Stimulated activated CD8-positive, alpha-beta memory T cell treated with anti-CD3 and anti-CD28 coated beads, Interleukin-15, amount 100 ng/mL, for 24 hours (primary cell): ENCODE measurements around the gene TMPRSS15.
"Not testable (repeated sequence)": the region's sequence is repeated elsewhere in the genome, so short reads cannot be mapped to it uniquely, and the experiment has no call there.

Source experiments
- DNase-seq: peaks from one replicate; pipeline ENCODE4 v3.0.0-alpha.2; 2020; ENCODE audit warnings: low read depth

TMPRSS15 gene

DNA sequence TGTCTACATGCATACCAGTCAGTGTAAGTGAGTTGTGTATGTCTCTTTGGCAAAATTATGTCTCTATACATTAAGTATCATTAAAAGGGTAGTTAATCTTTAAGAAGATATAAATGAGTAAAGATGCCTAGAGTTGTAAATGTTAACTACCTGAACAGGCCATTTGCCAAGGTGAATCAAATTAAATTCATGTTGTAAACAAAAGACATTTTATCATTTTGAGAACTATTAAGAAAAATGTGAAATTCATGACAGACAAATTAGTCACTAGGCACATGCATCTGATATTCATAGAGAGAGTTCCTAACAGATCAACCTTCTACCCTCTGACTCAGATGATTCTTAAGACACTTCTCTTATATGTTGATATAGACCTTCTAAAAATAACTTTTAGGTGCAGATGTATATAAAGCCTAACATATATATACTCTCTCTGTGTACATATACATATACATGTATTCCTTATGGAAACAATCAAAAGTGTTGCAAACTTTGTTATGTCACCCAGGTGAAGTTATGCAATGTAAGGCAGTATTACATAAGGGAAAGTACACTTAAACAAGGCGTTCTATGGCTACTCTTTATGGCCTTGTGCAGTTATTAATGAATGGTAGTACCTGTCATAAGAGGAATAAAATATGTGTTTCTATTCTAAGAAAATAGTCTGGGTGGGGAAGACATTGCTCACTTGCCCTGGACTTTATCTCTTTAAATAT is at the start of gene TMPRSS15:
Gene TMPRSS15 (minus strand): TSS at position 51 of the 716 bp plus-strand sequence. CDS start 163 bp downstream, outside the sequence.
- DNase-seq = no peak

DNA sequence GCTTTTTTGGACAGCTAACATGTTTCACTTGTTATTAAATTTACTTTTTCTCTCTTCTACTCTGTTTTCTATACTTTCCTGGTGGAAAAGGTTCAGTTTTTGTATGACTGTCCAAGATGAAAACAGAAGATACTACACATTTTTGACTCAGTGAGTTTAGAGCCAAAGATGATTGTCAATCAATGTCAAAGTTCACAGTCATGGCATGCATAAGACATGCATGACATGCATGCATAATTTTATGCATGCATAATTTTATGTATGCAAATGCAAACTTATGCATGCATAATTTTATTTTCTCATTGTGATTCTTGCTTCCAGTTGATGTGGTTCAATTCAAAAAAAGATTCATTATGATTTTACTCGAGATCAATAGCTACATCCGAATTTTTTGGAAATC is 48.1 kb upstream of the TMPRSS15 start:
- no peak for DNase-seq

DNA sequence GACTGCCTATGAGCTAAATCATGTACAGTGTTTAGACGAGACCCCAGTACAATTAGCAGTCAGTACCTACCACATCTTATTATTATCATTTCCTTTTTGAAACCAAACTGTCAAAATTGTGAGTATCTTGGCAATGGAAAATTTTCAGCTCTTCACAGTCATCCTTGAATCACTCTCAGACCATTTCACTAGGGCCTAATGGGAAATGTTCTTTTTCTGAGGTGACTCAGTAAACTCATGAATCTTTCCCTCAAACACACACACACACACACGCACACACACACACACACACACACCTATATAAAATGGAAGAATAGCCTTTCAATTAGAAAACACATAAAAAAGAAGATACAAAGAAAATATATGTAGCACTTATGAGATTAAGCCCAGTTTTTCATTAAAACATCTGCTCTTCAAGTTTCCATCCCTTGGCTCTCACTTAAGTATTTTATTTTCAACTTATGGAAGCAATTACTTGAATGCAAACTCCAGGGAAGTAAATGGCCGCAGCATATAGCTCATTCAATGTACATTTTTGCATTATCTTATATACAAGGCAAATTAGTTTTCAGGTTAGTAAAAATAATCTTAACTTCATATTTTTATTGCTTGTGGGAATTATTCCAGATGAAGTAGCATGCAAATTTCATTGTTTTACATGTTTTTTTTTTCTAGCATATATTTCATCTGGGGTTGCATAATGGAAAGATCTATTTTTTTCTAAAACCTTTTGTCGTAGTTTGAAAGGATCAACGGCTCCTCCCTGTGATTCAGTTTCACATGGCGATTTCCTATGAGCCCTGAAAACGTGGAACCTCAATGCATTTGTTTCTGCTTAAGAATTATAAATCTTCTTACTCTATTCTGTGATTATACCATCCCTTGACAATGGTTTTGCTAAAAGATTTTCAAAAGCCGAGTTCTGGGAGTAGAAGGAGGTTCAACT is 46.3 kb upstream of the TMPRSS15 start:
- DNase-seq = no peak

GRCh38 chr21:18443701-18444100 is 40.1 kb upstream of the TMPRSS15 start:
- no peak for DNase-seq

DNA sequence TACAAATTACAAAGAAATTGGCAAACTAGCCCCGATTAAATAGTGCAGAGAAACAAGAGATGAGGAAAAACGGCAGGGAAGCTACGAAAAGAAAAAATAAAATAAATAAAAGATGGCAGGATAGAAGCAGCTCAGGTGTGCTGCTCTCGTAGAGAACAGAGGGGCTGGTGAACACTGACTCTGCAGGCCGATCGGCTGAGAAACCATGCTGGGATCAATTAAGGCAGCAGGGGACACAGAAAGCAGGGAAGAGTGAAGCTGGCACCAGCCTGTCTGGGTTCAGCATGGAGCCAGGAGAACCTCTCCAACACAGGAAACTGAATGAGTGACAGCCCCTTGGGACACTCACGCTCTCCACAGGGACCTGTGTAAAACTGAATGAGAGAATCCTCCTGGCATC is 39.5 kb upstream of the TMPRSS15 start:
- DNase-seq = no peak

DNA sequence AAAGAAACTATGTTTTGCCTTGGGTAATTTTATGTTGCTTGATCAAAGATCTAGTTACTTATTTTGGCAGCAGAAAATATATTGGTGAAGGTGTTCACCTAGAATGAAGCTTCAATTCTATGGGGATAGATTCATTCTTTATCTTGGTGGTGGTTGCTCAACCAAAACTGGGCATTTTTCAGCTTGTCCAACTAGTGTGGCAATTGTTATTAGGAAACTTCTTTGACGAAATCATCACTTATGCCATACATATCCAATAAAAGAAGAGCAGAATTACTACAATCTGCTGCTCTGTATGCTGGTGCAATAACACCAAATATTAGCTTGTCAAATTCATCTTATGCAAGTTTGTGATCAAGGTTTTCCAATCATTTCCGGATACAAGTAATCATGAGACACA is 26.8 kb upstream of the TMPRSS15 start:
- DNase-seq = no peak

- no peak for DNase-seq
Measured at GRCh38 chr21:18424276-18424675, 20.7 kb upstream of the TMPRSS15 start.

- no peak for DNase-seq
Measured at GRCh38 chr21:18417141-18417790, 13.7 kb upstream of the TMPRSS15 start.

GRCh38 chr21:18411565-18411964 is 8.0 kb upstream of the TMPRSS15 start:
- DNase-seq = no peak

DNA sequence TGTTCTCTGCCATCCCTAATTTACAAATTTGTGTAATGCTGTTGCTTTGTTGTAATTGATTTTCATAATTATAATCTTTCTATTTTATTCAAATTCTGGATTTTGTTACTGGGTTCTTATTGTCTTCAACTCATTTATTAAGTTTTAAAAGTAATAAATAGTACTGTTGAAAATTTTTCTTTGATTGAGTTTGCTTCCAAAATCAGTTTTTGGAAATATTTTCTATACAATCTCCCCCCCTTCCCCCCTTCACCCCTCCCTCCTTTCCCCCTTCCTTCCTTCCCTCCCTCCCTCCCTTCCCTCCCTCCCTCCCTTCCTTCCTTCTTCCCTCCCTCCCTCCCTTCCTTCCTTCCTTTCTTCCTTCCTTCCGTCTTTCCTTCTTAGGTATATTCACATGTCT is 6.0 kb upstream of the TMPRSS15 start:
- no peak for DNase-seq

GRCh38 chr21:18398843-18399242 is 4.7 kb downstream of the TMPRSS15 start:
- no peak for DNase-seq

DNA sequence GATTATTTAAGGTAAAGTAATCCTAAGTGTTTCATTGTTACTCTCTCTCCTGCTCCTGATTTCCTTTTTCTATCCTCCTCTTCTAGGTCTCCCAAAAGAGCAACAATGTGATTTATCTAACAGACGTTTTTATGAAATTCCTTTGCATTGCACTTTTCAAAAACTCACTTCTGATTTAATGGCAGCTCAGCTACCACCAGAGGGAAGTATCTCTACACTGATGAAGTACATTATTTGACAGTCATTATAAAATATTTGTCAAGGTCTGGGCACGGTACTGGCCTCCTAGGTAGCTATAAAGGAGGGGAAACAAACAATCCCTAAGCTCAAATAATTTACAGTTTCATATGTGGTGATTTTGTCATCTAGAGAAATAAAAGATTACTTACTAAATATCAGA is 15.6 kb downstream of the TMPRSS15 start:
- no peak for DNase-seq

DNA sequence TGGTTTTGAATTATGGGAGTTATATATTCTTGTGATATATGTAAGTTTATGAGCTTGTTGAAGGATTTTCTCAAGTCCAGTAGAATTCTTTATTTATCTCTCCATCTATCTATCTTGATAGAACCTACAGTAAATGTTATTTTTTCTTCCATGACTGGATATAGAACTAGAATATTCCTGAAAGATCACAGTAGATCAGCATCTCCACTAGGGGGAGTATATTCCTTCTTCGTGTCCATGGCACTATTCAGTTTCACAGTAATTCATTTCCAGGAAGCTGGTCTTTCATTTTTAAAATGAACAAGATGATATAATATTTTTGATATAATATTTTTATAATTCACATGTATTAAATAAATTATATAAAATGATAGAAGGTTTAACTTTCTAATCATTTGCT is 18.8 kb downstream of the TMPRSS15 start:
- DNase-seq = no peak

DNA sequence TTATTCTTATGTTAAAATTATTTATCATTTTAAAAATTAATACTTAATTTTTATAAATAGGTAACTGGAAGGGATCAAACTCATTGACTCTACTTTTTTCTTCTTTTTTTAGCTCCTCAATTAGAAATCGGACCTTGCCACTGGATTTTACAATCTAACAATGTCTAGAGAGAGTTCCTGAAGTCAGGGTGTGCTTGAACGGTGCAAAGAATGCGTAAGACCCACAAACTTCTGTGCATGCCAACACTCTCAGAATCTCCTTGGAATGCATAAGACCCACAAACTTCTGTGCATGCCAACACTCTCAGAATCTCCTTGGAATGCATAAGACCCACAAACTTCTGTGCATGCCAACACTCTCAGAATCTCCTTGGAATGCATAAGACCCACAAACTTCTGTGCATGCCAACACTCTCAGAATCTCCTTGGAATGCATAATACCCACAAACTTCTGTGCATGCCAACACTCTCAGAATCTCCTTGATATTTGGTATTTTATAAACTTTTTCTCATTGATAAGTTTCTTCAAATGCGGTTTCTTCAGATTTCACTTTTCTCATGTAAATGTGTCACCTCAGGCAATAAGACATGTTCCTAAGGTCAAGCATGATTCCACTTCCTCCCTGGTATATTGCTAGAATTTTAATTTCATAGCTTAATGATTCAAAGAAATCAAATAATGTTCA is 20.5 kb downstream of the TMPRSS15 start:
- DNase-seq = not testable (repeated sequence)

DNA sequence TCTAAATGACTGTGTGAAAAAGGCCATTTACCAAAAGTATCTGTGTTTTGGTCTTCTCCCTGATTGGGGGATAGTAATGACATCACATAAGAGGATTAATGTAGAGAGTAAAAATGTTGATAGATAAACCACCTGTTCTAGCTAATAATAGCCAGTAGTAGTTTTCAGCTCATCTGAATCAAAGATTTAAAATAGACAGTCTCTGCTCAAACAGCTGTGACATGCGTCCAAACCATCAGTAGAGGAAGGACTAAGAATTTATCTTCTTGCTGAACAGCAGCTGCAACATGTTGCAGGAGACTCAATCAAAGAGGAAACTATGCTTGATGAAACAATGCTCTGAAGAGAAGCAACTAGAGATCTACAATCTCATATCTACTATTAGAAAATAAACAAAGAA is 21.4 kb downstream of the TMPRSS15 start:
- no peak for DNase-seq

- DNase-seq = no peak
Measured at GRCh38 chr21:18373606-18374005, 30.0 kb downstream of the TMPRSS15 start.

DNA sequence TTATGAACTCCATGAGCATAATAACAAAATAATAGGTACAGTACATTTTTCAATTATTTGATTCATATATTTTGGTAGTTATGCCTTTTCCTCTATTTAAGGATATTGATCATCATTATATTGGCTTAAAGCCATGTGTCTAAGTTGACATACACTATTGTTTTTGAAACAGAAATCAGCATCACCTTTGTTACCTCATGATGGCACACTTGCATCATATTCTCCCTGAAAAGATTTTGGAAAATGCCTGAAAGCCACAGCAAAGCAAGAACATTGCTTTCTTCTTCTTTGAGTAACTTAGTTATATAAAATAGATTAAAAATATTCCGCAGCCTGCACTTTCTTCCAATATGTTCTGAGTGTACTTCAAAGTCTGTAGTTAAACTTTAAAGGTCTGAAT is 33.3 kb downstream of the TMPRSS15 start:
- no peak for DNase-seq

GRCh38 chr21:18369115-18369514 is 34.5 kb downstream of the TMPRSS15 start:
- no peak for DNase-seq

DNA sequence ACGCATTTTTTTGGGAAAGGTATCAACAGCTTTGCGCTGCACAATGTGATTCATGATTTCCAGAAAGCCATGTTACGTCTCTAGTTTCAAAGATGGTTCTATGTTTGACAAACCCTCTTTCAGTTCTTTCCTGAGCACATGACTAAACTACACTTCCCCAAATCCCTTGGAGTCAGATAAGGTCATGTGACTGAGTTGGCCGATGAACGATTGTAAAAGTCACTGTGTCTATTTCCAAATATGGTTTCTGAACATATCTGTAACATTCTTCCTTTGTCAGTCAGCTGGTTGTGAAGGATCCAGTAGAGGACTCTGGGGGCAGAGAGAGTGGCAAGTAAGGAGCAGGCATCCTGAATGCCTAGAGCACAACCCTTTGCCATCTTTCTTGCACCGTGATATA is 35.4 kb downstream of the TMPRSS15 start:
- no peak for DNase-seq

- no peak for DNase-seq
Measured at GRCh38 chr21:18356801-18357200, 46.8 kb downstream of the TMPRSS15 start.

DNA sequence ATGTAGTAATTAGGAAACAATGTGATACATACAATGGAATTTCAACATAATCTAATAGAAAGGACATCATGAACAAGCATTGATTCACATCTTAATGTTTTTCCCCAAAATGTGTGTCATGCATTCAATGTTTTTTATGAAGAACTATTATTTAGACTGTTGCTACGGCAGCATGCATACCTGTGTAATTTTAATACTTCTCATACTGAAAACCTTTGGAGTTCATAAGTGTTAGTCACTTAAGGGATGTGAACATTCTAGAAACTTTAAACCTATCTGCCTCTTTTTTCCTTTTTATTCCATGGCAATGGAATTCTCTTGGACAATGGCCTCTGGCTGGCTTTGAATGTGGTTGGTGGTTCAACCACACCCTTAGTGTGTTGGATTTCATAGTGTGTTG is 48.6 kb downstream of the TMPRSS15 start:
- no peak for DNase-seq

GRCh38 chr21:18350216-18350615 is 53.4 kb downstream of the TMPRSS15 start:
- DNase-seq = no peak
